Measurements from ENCODE around the gene ZNHIT6.

DNA sequence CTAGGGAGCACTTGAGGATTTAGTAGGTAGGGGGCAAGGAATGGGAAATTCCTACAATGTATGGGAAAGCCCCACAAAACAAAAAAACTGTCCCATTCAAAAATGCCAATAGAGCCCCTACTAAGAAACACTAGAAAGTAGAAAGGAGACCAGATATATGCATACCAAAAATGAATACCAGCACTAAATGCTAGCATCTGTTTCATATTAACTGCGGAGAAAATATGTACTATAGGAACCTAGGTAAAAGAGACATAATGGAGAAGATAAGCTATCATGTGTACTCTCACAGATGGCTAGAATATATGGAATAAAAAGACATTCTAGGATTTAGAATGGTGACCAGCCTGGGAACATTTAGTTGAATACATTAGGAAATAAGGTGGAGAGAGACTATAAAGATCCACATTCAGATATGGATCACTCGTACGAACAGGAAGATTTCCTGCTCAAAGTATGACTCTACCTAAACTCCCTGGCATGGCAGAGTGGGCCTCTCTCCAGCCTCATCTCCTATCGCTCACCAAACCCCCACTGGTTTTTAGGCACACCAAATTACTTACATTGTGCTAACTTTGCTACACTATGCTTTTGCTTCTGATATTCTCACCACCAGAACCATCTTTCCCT lies 18.3 kb downstream of the ZNHIT6 start:
- TF ChIP-seq, protein P1, sequence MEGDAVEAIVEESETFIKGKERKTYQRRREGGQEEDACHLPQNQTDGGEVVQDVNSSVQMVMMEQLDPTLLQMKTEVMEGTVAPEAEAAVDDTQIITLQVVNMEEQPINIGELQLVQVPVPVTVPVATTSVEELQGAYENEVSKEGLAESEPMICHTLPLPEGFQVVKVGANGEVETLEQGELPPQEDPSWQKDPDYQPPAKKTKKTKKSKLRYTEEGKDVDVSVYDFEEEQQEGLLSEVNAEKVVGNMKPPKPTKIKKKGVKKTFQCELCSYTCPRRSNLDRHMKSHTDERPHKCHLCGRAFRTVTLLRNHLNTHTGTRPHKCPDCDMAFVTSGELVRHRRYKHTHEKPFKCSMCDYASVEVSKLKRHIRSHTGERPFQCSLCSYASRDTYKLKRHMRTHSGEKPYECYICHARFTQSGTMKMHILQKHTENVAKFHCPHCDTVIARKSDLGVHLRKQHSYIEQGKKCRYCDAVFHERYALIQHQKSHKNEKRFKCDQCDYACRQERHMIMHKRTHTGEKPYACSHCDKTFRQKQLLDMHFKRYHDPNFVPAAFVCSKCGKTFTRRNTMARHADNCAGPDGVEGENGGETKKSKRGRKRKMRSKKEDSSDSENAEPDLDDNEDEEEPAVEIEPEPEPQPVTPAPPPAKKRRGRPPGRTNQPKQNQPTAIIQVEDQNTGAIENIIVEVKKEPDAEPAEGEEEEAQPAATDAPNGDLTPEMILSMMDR (IDR thresholded peaks at IDR 0.05) = no peak
- TF ChIP-seq POLR2A (IDR thresholded peaks at IDR 0.05) = no peak
